Activated CD8-positive, alpha-beta memory T cell treated with anti-CD3 and anti-CD28 coated beads, Interleukin-2, amount 50 U/mL, for 4 hours (primary cell): ENCODE results near the gene PAGE4.
A peak's percentile ranks its signal among the peaks of the same experiment; 100 is the strongest.

Experiments
- DNase-seq: peaks from one replicate; pipeline ENCODE4 v3.0.0-alpha.2; 2020

Gene PAGE4, protein sequence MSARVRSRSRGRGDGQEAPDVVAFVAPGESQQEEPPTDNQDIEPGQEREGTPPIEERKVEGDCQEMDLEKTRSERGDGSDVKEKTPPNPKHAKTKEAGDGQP

DNA sequence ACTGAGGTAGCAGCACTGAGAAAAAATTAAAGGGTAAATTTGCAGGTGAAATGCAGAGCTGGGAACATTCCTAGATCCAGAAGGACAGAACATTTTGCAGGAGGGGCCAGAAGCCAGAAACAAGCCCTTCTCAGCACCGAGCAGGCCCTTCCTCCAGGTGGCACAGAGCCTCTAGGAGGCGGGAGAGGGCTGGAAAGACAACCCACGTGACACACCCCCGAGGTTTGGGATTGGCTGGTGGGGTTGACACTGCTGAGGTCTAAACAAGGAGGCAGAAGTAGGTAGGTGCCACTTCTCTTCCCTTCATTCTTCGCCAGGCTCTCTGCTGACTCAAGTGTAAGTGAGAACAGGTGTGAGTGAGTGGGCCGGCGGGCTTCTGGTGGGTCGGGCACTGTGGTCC, at the start of gene PAGE4:
Gene PAGE4, plus strand, starts transcription at position 288 of the 400 bp plus-strand sequence. CDS start 1,126 bp downstream, outside the sequence.
- no peak for DNase-seq

DNA sequence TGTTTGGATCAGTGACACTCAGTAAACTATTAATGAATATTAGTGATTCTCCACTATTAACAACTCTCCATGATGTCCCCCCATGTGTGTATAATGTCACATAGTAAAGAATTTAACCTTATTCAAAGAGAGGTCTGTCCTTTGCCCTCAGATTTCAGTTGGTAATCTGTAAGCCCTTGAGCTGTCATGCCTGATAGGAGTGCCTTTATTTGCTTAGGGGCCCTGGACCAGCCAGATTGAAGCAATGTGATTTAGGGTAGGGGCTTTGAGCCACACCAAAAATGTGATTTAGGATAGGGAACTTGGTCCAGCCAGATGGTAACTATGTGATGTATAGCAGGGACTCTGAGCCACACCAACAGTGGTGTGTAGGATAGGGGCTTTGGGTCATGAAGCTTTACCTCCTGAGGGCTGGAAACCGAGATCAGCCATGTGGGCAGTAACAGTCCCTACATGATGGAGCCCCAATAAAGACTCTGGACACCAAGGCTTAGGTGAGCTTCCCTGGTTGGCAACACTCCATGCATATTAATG, 44.3 kb upstream of the PAGE4 start:
- DNase-seq: no peak

DNA sequence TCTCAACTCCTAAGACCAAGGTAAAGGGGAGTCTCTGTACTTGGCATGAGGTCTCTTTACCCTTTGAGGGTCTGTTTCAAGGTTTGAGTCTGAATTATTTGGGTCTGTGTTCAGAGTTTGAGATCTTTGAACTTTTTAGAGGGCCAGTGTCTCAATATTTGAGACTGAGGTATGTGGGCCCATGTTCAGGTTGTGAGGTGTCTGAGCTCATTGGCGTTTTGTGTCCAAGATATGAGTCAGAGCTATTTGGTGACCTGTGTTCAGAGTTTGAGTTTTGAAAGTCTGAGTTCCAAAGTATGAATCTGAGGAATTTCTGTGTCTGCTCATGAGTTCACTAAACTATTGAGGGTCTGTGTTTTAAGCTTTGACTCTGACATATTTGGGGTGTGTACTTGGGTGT, 36.7 kb upstream of the PAGE4 start:
- DNase-seq: no peak

DNA sequence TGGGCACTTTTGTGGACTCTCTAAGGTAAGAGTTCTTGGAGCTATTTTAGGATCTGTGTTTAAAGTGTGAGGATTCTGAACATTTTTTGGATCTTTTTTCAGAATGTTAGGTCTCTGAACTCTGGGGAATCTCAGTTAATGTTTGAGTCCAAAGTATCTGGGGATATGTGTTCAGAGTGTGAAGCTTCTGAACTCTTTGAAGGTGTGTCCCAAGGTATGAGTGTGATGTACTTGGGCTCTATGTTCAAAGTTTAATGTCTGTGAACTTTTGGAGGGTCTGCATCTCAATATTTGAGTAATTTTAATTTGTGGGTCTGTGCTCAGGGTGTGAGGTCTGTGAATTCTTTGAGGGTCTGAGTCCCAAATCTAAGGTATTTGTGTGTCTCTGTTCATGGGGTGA, 35.4 kb upstream of the PAGE4 start:
- no peak for DNase-seq

DNA sequence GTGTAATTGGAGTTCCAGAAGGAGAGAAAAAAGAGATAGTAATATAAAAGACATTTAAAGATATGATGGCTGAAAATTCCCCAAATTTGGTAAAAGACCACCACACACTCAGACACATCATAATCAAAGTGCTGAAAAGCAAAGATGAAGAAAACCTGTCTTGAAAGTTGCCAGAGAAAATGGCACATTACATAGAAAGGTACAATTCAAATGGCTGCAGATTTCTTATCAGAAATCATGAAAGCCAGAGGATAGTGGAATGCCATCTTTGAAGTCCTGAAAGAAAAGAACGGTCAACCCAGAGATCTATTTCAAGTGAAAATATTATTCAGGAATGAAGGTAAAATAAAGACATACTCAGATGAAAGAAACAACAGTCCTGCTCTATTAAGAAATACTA, 29.3 kb upstream of the PAGE4 start:
- DNase-seq: no peak

DNA sequence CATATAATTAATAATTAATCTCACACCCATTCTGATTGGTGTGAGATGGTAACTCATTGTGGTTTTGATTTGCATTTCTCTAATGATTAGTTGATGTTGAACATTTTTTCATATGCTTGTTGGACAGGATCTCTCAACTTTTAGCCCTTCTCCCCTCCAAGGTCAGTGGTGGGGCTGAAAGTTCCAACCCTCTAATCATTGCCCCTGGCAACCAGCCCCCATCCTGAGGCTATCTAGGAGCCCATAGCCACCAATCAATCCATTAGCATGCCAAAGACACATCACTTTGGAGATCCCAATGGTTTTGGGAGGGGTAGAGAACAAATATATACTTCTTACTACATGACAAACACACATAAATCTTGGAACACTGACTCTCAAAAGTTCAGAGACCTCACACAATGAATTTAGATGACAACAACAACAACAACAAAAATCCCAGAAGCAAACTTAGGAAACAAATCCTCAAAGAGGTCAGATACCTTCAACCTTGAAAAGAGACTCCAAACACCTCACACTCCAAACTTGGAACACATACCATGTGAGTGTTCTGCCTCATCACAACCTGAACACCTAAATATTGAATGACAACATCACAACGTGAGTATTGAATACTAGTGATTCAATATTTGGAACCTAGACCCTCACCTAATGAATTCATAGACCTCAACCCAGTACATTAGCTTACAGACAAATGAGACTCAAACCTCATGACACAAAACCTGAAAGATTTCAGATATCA, 19.0 kb upstream of the PAGE4 start:
- DNase-seq: no peak

DNA sequence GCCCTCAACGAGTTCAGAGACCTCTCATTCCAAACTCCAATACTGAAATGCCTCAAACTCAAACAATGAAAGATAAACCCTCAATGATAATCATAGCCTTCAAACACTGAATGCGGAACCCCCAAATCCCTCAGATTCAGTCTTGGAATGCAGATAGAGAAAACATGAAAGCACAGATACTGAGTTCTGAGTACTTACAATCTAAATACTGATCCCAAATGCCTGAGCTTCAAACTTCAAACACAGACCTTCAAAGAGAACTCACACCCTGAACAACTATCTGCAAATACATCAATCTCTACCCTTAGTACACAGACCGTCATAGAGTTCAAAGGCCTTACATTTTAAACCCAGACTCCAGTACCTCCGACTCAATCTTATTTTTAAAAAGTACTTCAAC, 16.9 kb upstream of the PAGE4 start:
- DNase-seq: no peak

DNA sequence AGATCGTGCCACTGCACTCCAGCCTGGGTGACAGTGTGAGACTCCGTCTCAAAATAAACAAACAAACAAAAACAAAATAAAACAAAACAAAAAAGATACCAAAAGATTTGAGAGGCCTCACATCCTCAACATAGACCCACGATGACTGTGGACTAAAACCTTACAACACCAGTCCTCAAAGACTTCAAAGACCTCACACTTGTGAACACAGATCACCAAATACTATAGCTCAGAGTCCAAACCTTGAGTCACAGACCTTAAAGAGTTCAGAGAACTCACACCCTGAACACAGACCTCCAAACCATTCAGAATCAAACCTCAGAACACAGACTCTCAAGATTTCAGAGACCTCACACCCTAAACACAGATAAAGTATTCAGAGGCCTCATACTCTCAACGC, 12.7 kb upstream of the PAGE4 start:
- no peak for DNase-seq

DNA sequence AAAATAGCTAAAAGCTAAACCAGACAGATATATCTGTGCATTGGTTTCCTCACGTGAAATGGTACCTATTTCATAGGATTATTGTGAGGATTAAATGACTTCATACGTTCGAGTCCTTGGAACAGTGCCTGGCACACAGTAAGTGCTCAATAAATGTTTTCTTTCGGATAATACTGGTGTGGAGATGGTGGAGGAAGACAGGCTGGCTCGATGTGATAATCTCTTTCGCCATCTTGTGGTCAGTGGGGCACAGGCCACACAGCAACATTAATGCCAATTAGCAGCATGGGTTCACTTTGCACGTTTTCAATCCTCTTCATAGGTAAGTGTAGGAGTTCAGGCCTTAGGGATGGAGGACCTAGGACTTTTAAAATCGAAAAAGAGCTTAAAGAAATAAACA, 9.3 kb downstream of the PAGE4 start:
- DNase-seq: no peak

DNA sequence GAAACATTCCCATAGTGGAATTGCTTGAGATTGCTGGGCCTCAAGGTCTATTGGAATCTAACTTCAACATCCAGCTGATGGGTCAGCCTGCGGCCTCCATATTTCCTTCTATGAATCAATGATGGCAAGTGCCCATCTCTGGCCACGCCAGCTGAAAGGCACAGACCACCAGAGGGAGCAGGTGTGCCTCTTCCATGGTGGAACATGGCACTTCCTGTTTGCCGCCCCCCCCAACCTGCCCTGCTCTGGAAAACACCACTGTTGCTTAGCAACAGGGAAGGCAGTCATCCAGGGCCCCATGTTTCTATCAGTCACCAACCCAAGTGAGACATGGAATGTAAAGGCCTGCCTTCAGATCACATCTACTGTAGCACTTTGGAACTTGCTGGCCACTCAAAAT, 11.6 kb downstream of the PAGE4 start:
- peak; percentile 35 for DNase-seq

DNA sequence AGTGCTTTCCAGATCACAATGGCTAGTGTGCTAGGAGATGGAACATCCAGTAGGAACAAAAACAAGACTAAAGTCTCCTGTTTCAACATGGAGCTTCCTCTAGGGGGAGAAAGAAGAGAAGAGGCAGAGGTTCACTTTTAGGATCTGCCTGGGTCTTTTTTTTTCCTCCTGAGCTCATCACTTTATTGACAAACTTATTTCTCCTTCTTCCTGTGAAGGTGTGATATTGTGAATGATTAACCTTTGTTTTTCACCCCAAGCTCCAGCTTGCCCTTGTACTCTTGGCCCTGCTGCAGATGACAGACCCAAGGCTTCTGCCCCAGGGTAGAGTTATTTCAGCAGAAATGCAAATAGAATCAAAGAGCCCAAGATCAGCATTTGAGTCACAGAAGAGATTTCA, 13.5 kb downstream of the PAGE4 start:
- DNase-seq: no peak

DNA sequence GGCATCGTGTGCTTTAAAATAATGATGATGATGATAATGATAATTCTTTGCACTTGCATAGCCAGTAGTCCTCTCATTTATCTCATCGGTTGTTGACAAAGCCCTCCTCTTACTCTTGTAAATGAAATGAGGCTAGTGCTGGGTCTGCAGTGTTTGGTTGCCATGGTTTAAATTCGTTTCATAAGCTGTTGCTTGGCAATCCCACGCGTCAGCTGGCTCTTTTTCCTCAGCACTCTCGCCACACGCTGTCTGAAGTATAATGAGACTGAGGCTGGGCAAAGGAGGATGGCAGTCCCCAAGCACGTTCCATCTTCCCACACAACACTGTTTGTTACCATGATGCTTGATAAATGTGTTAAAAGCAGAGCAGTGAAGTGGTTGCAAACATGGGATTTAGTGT, 15.5 kb downstream of the PAGE4 start:
- no peak for DNase-seq

DNA sequence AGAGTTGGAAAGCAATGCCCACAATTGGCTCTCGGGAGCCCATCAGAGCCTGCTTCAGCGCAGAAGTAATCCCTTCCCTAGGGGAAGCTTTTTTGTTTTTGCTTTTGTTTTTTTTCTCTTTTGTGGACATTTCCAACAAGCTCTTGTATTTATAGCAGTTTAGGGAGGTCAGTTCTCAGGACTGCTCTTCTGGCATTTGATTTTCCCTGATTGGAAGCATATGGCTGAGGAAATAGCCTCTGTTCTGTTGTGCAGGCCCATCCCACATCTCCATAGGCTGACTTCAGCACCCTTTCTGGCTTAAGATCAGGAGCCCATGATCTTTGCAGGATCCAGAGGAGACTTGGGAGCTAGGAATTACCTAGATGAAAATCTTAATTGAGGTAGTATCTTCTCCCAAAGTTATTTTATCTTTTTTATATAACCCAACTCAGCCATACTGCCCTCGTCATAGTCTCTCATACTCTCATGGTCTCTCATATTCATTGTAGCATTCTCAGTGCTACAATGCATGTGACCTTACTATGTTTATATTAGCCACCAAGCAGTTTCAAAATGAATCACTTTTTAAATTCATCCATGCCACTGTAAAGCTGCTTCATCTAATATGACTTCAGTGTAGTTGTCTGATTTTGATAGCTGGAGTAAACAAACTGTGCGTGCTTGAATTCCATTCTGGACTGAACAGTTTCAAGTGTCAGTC, 16.7 kb downstream of the PAGE4 start:
- DNase-seq: no peak

DNA sequence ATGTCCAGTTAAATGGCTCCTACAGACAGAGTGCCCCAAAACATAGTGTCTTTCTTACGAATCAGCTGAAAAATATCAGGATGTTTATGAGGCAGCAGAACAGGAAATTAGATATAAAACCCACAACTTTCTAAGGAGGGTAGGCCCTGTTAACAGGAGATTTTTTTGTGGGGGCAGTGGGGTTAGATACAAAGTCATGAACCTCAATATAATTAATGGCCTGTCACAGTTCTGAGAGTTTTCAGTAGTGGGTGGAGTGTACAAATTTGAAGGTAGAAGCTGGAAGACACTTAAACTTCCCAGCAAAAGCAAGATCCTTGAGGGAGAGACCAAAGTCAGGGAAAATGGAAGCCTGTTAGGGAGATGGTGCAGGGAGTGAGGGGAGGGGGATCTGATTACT, 17.4 kb downstream of the PAGE4 start:
- DNase-seq: no peak

DNA sequence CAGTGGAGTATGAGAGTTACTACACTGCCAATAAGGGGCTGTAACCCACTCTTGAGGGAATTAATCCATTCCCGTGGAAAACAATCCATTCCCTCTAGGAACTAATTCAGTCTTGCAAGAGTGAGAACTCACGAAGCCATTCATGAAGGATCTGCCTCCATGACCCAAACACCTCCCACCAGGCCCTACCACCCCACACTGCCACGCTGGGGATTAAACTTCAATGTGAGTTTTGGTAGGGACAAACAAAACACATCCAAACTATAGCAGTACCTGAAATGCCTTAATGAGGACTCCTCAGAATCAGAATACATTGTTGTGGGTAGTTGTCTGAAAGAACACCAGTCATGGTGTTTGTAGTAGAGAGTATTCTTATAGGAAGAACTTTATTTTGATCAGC, 19.2 kb downstream of the PAGE4 start:
- DNase-seq: no peak

DNA sequence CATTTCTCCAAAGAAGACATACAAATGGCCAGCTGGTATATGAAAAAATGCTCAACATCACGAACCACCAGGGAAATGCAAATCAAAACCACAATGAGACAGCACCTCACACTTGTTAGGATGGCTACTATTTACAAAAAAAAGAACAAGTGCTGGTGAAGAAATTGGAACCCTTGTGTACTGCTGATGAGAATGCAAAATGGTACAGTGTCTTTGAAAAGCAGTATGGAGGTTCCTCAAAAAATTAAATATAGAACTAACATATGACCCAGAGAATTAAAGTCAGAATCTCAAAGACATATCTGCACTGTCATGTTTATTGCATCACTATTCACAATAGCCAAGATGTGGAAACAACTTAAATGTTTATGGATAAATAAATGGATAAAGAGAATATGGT, 20.9 kb downstream of the PAGE4 start:
- DNase-seq: no peak

DNA sequence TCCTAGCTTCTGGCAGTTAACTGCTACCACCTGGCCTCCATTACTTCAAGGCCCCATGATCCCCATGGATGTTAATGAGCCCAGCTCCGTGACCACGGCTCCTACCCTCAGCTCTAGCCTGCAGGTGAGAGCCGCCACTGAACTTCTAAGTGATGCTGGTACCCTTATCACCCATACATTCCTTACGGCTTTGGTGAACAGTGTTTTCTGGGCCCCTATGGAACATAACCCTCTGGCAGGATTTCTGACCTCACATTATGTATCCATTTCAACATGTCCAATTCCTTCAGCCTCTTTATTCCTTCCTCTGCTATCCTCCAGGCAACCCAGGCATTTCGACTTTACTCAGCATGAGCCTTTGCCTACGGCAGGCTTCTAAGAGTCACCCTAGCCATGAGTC, 24.6 kb downstream of the PAGE4 start:
- no peak for DNase-seq

DNA sequence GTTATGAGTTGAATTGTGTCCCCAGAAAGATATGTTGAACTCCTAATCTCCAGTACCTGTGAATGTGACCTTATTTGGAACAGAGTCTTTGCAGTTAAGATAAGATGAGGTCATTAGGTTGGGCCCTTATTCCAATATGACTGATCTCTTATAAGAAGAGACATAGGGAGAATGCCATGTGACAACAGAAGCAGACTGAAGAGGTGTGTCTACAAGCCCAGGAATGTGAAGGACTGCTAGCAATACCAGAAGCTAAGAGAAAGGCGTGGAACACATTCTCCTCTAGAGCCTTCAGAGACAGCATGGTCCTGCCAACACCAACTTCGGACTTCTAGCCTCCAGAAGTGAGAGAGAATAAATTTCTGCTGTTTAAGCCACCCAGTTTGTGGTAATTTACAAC, 27.7 kb downstream of the PAGE4 start:
- DNase-seq: no peak

DNA sequence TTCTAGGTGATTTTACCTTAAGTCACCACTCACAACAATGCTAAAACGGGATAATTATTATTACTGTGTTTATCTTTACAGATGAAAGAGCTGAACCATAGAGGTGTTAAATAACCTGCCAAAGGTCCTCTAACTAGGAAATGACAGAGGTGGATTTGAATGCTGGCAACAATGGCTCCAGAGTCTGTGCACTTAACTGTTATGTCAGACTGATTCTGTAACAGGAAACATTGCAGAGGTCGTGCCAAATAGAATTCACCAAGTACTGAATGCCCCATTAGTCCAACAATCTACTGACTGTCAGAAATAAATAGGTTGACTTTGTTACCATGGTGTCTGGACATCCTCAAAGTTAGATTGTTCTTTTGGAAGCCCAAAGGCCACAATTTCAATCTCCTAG, 29.2 kb downstream of the PAGE4 start:
- no peak for DNase-seq

DNA sequence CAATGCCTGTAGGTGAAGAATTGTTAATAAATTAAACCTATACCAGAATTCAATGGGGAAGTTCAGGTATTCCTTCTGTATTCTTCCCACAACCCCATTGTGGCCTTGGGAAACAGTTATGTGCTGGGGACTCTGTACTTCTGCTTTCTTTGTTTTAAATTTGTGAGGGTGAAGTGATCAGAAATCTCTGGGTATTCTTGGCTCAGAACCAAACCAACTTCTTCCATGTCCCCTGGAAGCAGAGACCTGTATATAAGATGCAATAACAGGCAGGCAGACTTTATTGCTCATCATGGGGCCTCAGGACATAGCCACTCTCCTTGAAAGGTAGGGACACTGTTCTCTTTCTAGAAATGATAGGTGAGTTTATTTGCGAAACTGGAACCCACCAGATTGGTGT, 30.4 kb downstream of the PAGE4 start:
- no peak for DNase-seq

DNA sequence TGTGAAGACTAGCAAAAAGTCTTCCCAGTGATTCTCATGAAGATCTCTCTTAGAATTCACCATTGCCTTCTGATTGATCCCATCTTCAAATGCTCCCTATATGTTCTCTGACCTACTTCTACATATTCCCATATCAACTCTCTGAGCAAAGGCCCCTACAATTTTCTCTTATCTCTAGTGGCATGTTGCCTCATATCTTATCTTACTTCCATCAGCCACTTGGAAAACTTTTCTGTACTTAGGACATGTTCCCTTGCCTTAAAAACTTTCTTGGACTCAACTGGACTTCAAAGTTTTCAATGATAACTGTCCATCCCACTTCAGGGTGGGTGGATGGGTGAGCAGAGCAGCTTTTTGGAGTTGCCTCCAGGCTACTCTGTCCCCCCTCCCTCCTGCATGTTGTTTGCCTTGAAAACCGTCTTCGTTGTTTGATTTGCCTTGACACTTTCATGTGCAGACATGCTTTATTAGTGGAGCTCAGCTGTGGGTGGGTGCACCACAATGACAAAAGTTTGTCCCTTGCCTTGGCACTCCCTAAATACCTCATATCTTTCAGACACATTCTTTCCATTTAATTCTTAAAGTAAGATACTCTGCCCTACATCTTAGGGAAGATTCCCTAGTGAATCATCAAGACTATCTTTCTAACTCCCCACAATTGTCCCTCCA, 31.9 kb downstream of the PAGE4 start:
- DNase-seq: no peak

DNA sequence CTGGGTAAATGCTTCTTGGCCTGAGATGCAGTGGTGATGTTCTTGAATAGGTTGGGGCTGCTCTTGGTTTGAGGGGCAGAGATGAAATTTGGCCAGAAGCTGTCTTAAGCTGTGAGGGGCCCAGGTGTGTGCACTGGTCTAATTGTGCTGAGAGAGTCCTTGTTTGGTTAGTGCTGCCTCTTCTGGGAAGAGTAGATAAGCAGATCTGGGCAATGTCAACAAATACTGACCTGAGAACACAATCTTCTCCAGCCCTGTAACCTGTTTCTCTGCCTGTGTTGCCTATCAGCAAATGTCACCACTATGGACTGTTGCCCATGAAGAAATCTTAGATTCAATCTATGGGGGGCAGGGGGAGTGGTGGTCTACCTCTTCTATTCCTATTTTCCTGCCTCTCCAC, 33.0 kb downstream of the PAGE4 start:
- no peak for DNase-seq

DNA sequence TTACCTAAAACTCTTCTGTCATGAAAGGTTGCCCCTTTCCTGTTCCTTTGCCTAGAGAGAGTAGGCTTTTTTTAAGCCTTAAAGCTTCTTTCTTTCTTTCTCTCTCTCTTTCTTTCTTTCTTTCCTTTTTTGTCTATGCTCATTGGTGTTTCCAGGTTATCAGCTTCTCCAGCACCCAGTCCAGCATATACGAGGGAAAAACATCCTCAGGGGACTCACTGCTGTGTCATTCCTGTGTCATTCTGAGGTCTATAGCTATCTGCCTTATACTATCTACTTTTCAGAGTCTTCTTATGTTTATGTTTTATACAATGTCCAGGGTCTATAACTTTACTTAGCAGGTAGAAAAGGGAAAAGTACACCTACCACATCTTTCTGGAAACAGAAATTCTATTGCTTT, 39.6 kb downstream of the PAGE4 start:
- no peak for DNase-seq

DNA sequence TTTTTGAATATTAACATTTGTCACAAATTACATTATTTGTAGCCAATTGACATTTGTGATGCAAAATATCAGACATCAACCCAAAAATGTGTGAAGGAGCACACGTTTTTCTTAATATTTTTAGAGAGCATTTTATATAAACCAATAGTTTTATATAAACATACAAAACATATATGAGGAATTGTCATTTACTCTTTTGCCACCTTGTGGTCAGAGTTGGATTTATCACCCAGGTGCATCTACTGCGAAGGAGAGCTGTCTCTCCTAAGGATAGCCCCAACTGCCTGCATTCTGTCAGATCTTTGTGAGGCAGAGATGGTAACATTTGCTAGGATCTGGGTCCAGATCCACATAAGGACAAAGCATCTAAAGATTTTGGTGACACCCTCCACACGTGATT, 47.6 kb downstream of the PAGE4 start:
- DNase-seq: no peak
